ENCODE data around the gene CD300H. TPM values are rescaled to one million over a fixed set of nuclear protein-coding genes. Genes with fewer than 3 reads are reported as not detected.

CD300H gene
- total RNA-seq, 1 donor from 2014 or later = not detected

DNA sequence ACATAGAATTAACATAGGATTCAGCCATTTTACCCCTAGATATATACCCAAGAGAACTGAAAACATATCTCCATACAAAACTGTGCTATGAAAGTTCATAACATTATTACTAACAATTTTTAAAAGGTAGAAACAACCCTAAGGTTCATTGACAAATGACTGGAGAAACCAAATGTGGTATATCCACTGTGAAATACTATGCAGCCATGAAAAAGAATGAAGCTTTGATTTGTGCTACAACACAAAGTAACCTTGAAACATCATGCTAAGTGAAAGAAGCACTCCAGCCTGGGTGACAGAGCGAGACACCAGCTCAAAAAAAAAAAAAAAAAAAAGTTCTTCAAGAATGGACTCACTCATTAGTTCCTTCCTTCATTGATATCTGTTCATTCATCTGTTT lies 24.2 kb upstream of the CD300H start:
- DNase-seq (ENCODE audit: low read depth) = no peak
- TF ChIP-seq, protein P1, sequence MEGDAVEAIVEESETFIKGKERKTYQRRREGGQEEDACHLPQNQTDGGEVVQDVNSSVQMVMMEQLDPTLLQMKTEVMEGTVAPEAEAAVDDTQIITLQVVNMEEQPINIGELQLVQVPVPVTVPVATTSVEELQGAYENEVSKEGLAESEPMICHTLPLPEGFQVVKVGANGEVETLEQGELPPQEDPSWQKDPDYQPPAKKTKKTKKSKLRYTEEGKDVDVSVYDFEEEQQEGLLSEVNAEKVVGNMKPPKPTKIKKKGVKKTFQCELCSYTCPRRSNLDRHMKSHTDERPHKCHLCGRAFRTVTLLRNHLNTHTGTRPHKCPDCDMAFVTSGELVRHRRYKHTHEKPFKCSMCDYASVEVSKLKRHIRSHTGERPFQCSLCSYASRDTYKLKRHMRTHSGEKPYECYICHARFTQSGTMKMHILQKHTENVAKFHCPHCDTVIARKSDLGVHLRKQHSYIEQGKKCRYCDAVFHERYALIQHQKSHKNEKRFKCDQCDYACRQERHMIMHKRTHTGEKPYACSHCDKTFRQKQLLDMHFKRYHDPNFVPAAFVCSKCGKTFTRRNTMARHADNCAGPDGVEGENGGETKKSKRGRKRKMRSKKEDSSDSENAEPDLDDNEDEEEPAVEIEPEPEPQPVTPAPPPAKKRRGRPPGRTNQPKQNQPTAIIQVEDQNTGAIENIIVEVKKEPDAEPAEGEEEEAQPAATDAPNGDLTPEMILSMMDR (IDR thresholded peaks at IDR 0.05; ENCODE audit: insufficient read depth, low read depth, low read length) = no peak
- TF ChIP-seq EZH2 (IDR thresholded peaks at IDR 0.05; ENCODE audit: insufficient read depth, low read length) = no peak
- no peaks in the 10 kb centered on the region for H3K79me2 ChIP-seq (ENCODE audit: insufficient read depth, low read length)
- Mint-ChIP-seq H3K9me3 (ENCODE audit: unreplicated experiment) (peaks cover 12% of the 10 kb centered on the region), H3K4me3 (ENCODE audit: unreplicated experiment) (no peak overlapping the region), H3K27me3 (ENCODE audit: low read depth, unreplicated experiment) (peaks cover 33% of the 10 kb centered on the region), H3K36me3 (ENCODE audit: low read depth, unreplicated experiment) (no peaks in the 10 kb centered on the region), H3K27ac (ENCODE audit: unreplicated experiment) (no peak overlapping the region), H3K4me1 (ENCODE audit: low read depth, unreplicated experiment) (peaks cover 10% of the 10 kb centered on the region)
- H3K9ac ChIP-seq (ENCODE audit: low read length) = no peak overlapping the region
- no peaks in the 10 kb centered on the region for H3K27me3 ChIP-seq (ENCODE audit: insufficient read depth, low read length)
- no peaks in the 10 kb centered on the region for H3K4me1 ChIP-seq (ENCODE audit: insufficient read depth, low read length)
- no peak overlapping the region for H3K4me3 ChIP-seq (ENCODE audit: insufficient read depth, low read depth, low read length)
- no peak overlapping the region for H2AFZ ChIP-seq (ENCODE audit: low read depth, low read length)
- H3K36me3 ChIP-seq (ENCODE audit: insufficient read depth, low read length) = no peaks in the 10 kb centered on the region
- no peak overlapping the region for H3K27ac ChIP-seq (ENCODE audit: low read depth, low read length)
- FAIRE-seq = no peak
- no peaks in the 10 kb centered on the region for H3K9me3 ChIP-seq (ENCODE audit: insufficient read depth, low read depth, low read length)
- no peaks in the 10 kb centered on the region for H4K20me1 ChIP-seq (ENCODE audit: insufficient read depth, low read length)
- H3K4me2 ChIP-seq (ENCODE audit: low read length) = no peak overlapping the region

DNA sequence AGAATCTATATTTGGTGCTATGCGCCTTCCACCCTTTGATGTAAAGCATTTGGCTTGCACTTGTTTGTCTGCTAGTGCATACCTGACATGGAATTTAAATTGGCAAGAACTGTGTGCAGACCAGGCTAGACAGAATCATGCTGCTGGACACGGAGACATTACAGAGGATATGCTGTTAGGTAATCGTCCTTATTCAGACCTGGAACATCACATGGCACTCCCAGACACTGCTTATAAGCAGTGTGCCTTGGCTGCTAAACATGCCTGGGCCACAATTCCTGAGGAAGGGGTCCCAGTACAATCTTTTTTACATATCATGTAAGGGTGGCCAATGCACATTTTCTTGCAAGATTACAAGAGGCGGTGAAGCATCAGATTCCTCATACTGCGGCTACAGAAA lies 18.4 kb upstream of the CD300H start:
- Histone ChIP-seq H3K27me3 (ENCODE audit: insufficient read depth, low read length) (no peaks in the 10 kb centered on the region), H4K20me1 (ENCODE audit: insufficient read depth, low read length) (no peaks in the 10 kb centered on the region), H2AFZ (ENCODE audit: low read depth, low read length) (no peak overlapping the region), H3K4me2 (ENCODE audit: low read length) (no peak overlapping the region), H3K9me3 (ENCODE audit: insufficient read depth, low read depth, low read length) (peaks cover 2% of the 10 kb centered on the region), H3K4me3 (ENCODE audit: insufficient read depth, low read depth, low read length) (no peak overlapping the region), H3K4me1 (ENCODE audit: insufficient read depth, low read length) (no peaks in the 10 kb centered on the region), H3K36me3 (ENCODE audit: insufficient read depth, low read length) (no peaks in the 10 kb centered on the region), H3K27ac (ENCODE audit: low read depth, low read length) (no peak overlapping the region), H3K79me2 (ENCODE audit: insufficient read depth, low read length) (no peaks in the 10 kb centered on the region), H3K9ac (ENCODE audit: low read length) (no peak overlapping the region)
- TF ChIP-seq, protein P1 (IDR thresholded peaks at IDR 0.05; ENCODE audit: insufficient read depth, low read depth, low read length) = no peak
- TF ChIP-seq EZH2 (IDR thresholded peaks at IDR 0.05; ENCODE audit: insufficient read depth, low read length) = no peak
- no peaks in the 10 kb centered on the region for H3K36me3 Mint-ChIP-seq (ENCODE audit: low read depth, unreplicated experiment)
- DNase-seq (ENCODE audit: low read depth) (no peak), FAIRE-seq (no peak)
- H3K4me3 Mint-ChIP-seq (ENCODE audit: unreplicated experiment) = no peak overlapping the region
- no peaks in the 10 kb centered on the region for H3K4me1 Mint-ChIP-seq (ENCODE audit: low read depth, unreplicated experiment)
- peaks cover 16% of the 10 kb centered on the region for H3K9me3 Mint-ChIP-seq (ENCODE audit: unreplicated experiment)
- no peak overlapping the region for H3K27ac Mint-ChIP-seq (ENCODE audit: unreplicated experiment)
- H3K27me3 Mint-ChIP-seq (ENCODE audit: low read depth, unreplicated experiment) = peaks cover 22% of the 10 kb centered on the region

DNA sequence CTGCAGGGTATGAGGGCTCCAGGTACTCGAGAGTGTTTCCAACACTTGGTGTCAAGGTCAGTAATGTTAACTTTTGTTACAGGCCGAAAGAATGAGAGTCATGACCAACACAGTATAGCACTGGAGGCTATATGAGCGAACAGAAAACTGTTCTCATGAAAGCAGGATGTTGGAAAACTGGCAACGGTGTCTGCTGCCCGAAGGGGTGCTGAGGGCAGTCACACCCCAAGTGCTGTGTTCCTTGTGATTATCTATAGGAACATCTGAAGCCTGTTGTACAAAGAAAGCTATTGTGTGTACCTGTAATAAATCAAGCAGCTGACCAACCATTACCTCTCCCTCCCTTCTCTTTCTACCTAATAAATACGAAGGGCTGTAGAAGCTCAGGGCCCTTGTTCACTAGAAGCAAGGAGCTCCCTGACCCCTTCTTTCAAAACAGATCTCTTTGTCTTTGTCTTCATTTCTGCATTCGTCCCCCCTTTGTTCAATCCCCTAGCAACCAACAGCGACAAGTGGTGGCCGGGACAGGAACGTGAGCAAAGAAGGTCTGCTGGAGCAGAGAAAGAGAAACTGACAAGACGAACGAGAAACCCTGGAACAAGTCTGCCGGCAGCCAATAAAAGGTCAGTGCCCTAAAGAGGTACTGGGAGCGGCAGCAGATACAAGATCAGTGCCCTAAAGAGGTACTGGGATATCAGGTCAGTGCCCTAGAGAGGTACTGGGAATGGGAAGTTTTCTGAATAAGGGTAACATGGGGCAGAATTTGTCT lies 17.2 kb upstream of the CD300H start:
- FAIRE-seq = no peak
- DNase-seq (ENCODE audit: low read depth) = no peak

More for the DNA sequence above, 17.2 kb upstream of the CD300H start:
- peaks cover 15% of the 10 kb centered on the region for H3K27me3 Mint-ChIP-seq (ENCODE audit: low read depth, unreplicated experiment)
- Histone ChIP-seq H3K4me2 (ENCODE audit: low read length) (no peak overlapping the region), H3K79me2 (ENCODE audit: insufficient read depth, low read length) (no peaks in the 10 kb centered on the region), H4K20me1 (ENCODE audit: insufficient read depth, low read length) (no peaks in the 10 kb centered on the region), H3K9me3 (ENCODE audit: insufficient read depth, low read depth, low read length) (peaks cover 7% of the 10 kb centered on the region), H3K4me1 (ENCODE audit: insufficient read depth, low read length) (no peaks in the 10 kb centered on the region), H3K36me3 (ENCODE audit: insufficient read depth, low read length) (no peaks in the 10 kb centered on the region), H3K4me3 (ENCODE audit: insufficient read depth, low read depth, low read length) (no peak overlapping the region), H3K27me3 (ENCODE audit: insufficient read depth, low read length) (no peaks in the 10 kb centered on the region), H2AFZ (ENCODE audit: low read depth, low read length) (no peak overlapping the region), H3K27ac (ENCODE audit: low read depth, low read length) (no peak overlapping the region), H3K9ac (ENCODE audit: low read length) (no peak overlapping the region)
- peaks cover 12% of the 10 kb centered on the region for H3K9me3 Mint-ChIP-seq (ENCODE audit: unreplicated experiment)
- H3K4me3 Mint-ChIP-seq (ENCODE audit: unreplicated experiment) = no peak overlapping the region
- no peak for TF ChIP-seq EZH2 (IDR thresholded peaks at IDR 0.05; ENCODE audit: insufficient read depth, low read length)
- H3K27ac Mint-ChIP-seq (ENCODE audit: unreplicated experiment) = no peak overlapping the region
- H3K4me1 Mint-ChIP-seq (ENCODE audit: low read depth, unreplicated experiment) = no peaks in the 10 kb centered on the region
- no peaks in the 10 kb centered on the region for H3K36me3 Mint-ChIP-seq (ENCODE audit: low read depth, unreplicated experiment)
